ENCODE data around the gene GNAQ.

The GNAQ gene

GRCh38 chr9:78003730-78004129, 27.9 kb downstream of the GNAQ start:
- Histone ChIP-seq H3K4me3 (ENCODE audit: low read depth, low read length) (no peak overlapping the region), H3K27me3 (ENCODE audit: insufficient read depth, low read length) (no peaks in the 10 kb centered on the region), H3K27ac (ENCODE audit: low read depth, low read length) (no peak overlapping the region), H2AFZ (ENCODE audit: low read length, unreplicated experiment) (no peak overlapping the region), H3K36me3 (ENCODE audit: insufficient read depth, low read length) (no peaks in the 10 kb centered on the region), H3K79me2 (ENCODE audit: control insufficient read depth, insufficient read depth, low read length, unreplicated experiment) (peaks cover 81% of the 10 kb centered on the region), H3K4me1 (ENCODE audit: control insufficient read depth, insufficient read depth, low read length, unreplicated experiment) (peaks cover 45% of the 10 kb centered on the region)

- Histone ChIP-seq H3K79me2 (ENCODE audit: control insufficient read depth, insufficient read depth, low read length, unreplicated experiment) (peaks cover 81% of the 10 kb centered on the region), H3K27ac (ENCODE audit: low read depth, low read length) (peak overlapping the region; percentile 69), H3K36me3 (ENCODE audit: insufficient read depth, low read length) (no peaks in the 10 kb centered on the region), H3K4me1 (ENCODE audit: control insufficient read depth, insufficient read depth, low read length, unreplicated experiment) (peaks cover 45% of the 10 kb centered on the region), H3K27me3 (ENCODE audit: insufficient read depth, low read length) (no peaks in the 10 kb centered on the region), H3K4me3 (ENCODE audit: low read depth, low read length) (no peak overlapping the region; the same call in 1 of the 2 replicates), H2AFZ (ENCODE audit: low read length, unreplicated experiment) (peak overlapping the region; percentile 56)
Measured at GRCh38 chr9:78001946-78002731, 29.5 kb downstream of the GNAQ start.

GRCh38 chr9:78000221-78000620, 31.4 kb downstream of the GNAQ start:
- H3K27ac ChIP-seq (ENCODE audit: low read depth, low read length): no peak overlapping the region
- no peaks in the 10 kb centered on the region for H3K36me3 ChIP-seq (ENCODE audit: insufficient read depth, low read length)
- peaks cover 41% of the 10 kb centered on the region for H3K4me1 ChIP-seq (ENCODE audit: control insufficient read depth, insufficient read depth, low read length, unreplicated experiment)
- no peak overlapping the region for H3K4me3 ChIP-seq (ENCODE audit: low read depth, low read length)
- peaks cover 78% of the 10 kb centered on the region for H3K79me2 ChIP-seq (ENCODE audit: control insufficient read depth, insufficient read depth, low read length, unreplicated experiment)
- no peak overlapping the region for H2AFZ ChIP-seq (ENCODE audit: low read length, unreplicated experiment)
- H3K27me3 ChIP-seq (ENCODE audit: insufficient read depth, low read length): no peaks in the 10 kb centered on the region

GRCh38 chr9:77999231-77999631, 32.4 kb downstream of the GNAQ start:
- Histone ChIP-seq H2AFZ (ENCODE audit: low read length, unreplicated experiment) (no peak overlapping the region), H3K27me3 (ENCODE audit: insufficient read depth, low read length) (no peaks in the 10 kb centered on the region), H3K27ac (ENCODE audit: low read depth, low read length) (peak overlapping the region; percentile 23; the same call in 1 of the 2 replicates), H3K4me1 (ENCODE audit: control insufficient read depth, insufficient read depth, low read length, unreplicated experiment) (peaks cover 33% of the 10 kb centered on the region), H3K4me3 (ENCODE audit: low read depth, low read length) (peak overlapping the region; percentile 13), H3K79me2 (ENCODE audit: control insufficient read depth, insufficient read depth, low read length, unreplicated experiment) (peaks cover 78% of the 10 kb centered on the region), H3K36me3 (ENCODE audit: insufficient read depth, low read length) (no peaks in the 10 kb centered on the region)

- H3K4me3 ChIP-seq (ENCODE audit: low read depth, low read length): no peak overlapping the region
- H2AFZ ChIP-seq (ENCODE audit: low read length, unreplicated experiment): no peak overlapping the region
- no peak overlapping the region for H3K27ac ChIP-seq (ENCODE audit: low read depth, low read length)
- H3K4me1 ChIP-seq (ENCODE audit: control insufficient read depth, insufficient read depth, low read length, unreplicated experiment): peaks cover 32% of the 10 kb centered on the region
- peaks cover 64% of the 10 kb centered on the region for H3K79me2 ChIP-seq (ENCODE audit: control insufficient read depth, insufficient read depth, low read length, unreplicated experiment)
- no peaks in the 10 kb centered on the region for H3K36me3 ChIP-seq (ENCODE audit: insufficient read depth, low read length)
- H3K27me3 ChIP-seq (ENCODE audit: insufficient read depth, low read length): no peaks in the 10 kb centered on the region
Measured at GRCh38 chr9:77997611-77998284, 33.9 kb downstream of the GNAQ start.

- H3K4me1 ChIP-seq (ENCODE audit: control insufficient read depth, insufficient read depth, low read length, unreplicated experiment): peaks cover 21% of the 10 kb centered on the region
- peaks cover 5% of the 10 kb centered on the region; the same call in 1 of the 2 replicates for H3K36me3 ChIP-seq (ENCODE audit: insufficient read depth, low read length)
- no peak overlapping the region for H3K4me3 ChIP-seq (ENCODE audit: low read depth, low read length)
- no peaks in the 10 kb centered on the region for H3K27me3 ChIP-seq (ENCODE audit: insufficient read depth, low read length)
- H2AFZ ChIP-seq (ENCODE audit: low read length, unreplicated experiment): no peak overlapping the region
- peaks cover 59% of the 10 kb centered on the region for H3K79me2 ChIP-seq (ENCODE audit: control insufficient read depth, insufficient read depth, low read length, unreplicated experiment)
- H3K27ac ChIP-seq (ENCODE audit: low read depth, low read length): no peak overlapping the region
Measured at GRCh38 chr9:77996696-77997095, 34.9 kb downstream of the GNAQ start.

GRCh38 chr9:77991191-77991590, 40.4 kb downstream of the GNAQ start:
- H3K4me1 ChIP-seq (ENCODE audit: control insufficient read depth, insufficient read depth, low read length, unreplicated experiment): peaks cover 4% of the 10 kb centered on the region
- no peak overlapping the region for H2AFZ ChIP-seq (ENCODE audit: low read length, unreplicated experiment)
- peaks cover 6% of the 10 kb centered on the region; the same call in 1 of the 2 replicates for H3K36me3 ChIP-seq (ENCODE audit: insufficient read depth, low read length)
- H3K4me3 ChIP-seq (ENCODE audit: low read depth, low read length): no peak overlapping the region
- H3K27ac ChIP-seq (ENCODE audit: low read depth, low read length): no peak overlapping the region
- peaks cover 51% of the 10 kb centered on the region for H3K79me2 ChIP-seq (ENCODE audit: control insufficient read depth, insufficient read depth, low read length, unreplicated experiment)
- no peaks in the 10 kb centered on the region for H3K27me3 ChIP-seq (ENCODE audit: insufficient read depth, low read length)

- no peak overlapping the region for H2AFZ ChIP-seq (ENCODE audit: low read length, unreplicated experiment)
- H3K27ac ChIP-seq (ENCODE audit: low read depth, low read length): no peak overlapping the region
- H3K4me3 ChIP-seq (ENCODE audit: low read depth, low read length): no peak overlapping the region
- peaks cover 6% of the 10 kb centered on the region; the same call in 1 of the 2 replicates for H3K36me3 ChIP-seq (ENCODE audit: insufficient read depth, low read length)
- peaks cover 4% of the 10 kb centered on the region for H3K4me1 ChIP-seq (ENCODE audit: control insufficient read depth, insufficient read depth, low read length, unreplicated experiment)
- H3K79me2 ChIP-seq (ENCODE audit: control insufficient read depth, insufficient read depth, low read length, unreplicated experiment): peaks cover 49% of the 10 kb centered on the region
- no peaks in the 10 kb centered on the region for H3K27me3 ChIP-seq (ENCODE audit: insufficient read depth, low read length)
Measured at GRCh38 chr9:77989909-77990308, 41.7 kb downstream of the GNAQ start.

GRCh38 chr9:77989458-77989857, 42.2 kb downstream of the GNAQ start:
- no peaks in the 10 kb centered on the region for H3K27me3 ChIP-seq (ENCODE audit: insufficient read depth, low read length)
- H3K27ac ChIP-seq (ENCODE audit: low read depth, low read length): no peak overlapping the region
- no peak overlapping the region for H3K4me3 ChIP-seq (ENCODE audit: low read depth, low read length)
- peaks cover 44% of the 10 kb centered on the region for H3K79me2 ChIP-seq (ENCODE audit: control insufficient read depth, insufficient read depth, low read length, unreplicated experiment)
- peaks cover 6% of the 10 kb centered on the region; the same call in 1 of the 2 replicates for H3K36me3 ChIP-seq (ENCODE audit: insufficient read depth, low read length)
- H3K4me1 ChIP-seq (ENCODE audit: control insufficient read depth, insufficient read depth, low read length, unreplicated experiment): peaks cover 4% of the 10 kb centered on the region
- H2AFZ ChIP-seq (ENCODE audit: low read length, unreplicated experiment): no peak overlapping the region

GRCh38 chr9:77988630-77989029, 43.0 kb downstream of the GNAQ start:
- Histone ChIP-seq H3K36me3 (ENCODE audit: insufficient read depth, low read length) (peaks cover 6% of the 10 kb centered on the region; the same call in 1 of the 2 replicates), H3K79me2 (ENCODE audit: control insufficient read depth, insufficient read depth, low read length, unreplicated experiment) (peaks cover 44% of the 10 kb centered on the region), H3K4me3 (ENCODE audit: low read depth, low read length) (no peak overlapping the region), H3K27me3 (ENCODE audit: insufficient read depth, low read length) (no peaks in the 10 kb centered on the region), H3K27ac (ENCODE audit: low read depth, low read length) (no peak overlapping the region), H3K4me1 (ENCODE audit: control insufficient read depth, insufficient read depth, low read length, unreplicated experiment) (peaks cover 4% of the 10 kb centered on the region), H2AFZ (ENCODE audit: low read length, unreplicated experiment) (no peak overlapping the region)

All from ACC112 (cell line).